Endothelial cell of umbilical vein (primary cell): ENCODE data around the gene GNAT1.

Experiments
- CTCF ChIP-seq, 2 donors: IDR thresholded peaks; 1 replicate in 1 of 2; 2 replicates in 1 of 2; pipeline ENCODE4 v1.5.1; 2011; ENCODE audit warnings: low read length in 2 of 2, mild to moderate bottlenecking in 2 of 2, moderate library complexity in 2 of 2, control low read depth in 1 of 2, inconsistent platforms in 1 of 2, low read depth in 1 of 2; ENCODE audit not compliant: insufficient read depth in 1 of 2; ENCODE audit errors: extremely low read depth in 1 of 2
- EZH2 ChIP-seq: IDR thresholded peaks from 2 replicates; pipeline ENCODE4 v1.6.1; 2012; ENCODE audit warnings: borderline replicate concordance, low read depth, mild to moderate bottlenecking, moderate library complexity, low read length, inconsistent platforms; ENCODE audit not compliant: severe bottlenecking
- FOS ChIP-seq: IDR thresholded peaks from 2 replicates; pipeline ENCODE4 v1.6.1; 2011; ENCODE audit warnings: mild to moderate bottlenecking, low read length, moderate library complexity, borderline replicate concordance; ENCODE audit not compliant: insufficient read depth
- GATA2 ChIP-seq: IDR thresholded peaks from 2 replicates; pipeline ENCODE4 v1.7.0; 2011; ENCODE audit warnings: low read depth, mild to moderate bottlenecking, moderate library complexity, mixed read lengths, low read length; ENCODE audit not compliant: insufficient read length, insufficient read depth
- JUN ChIP-seq: IDR thresholded peaks from 2 replicates; pipeline ENCODE4 v1.6.1; 2011; ENCODE audit warnings: borderline replicate concordance, low read depth; ENCODE audit not compliant: insufficient read length, insufficient read depth
- MAX ChIP-seq: IDR thresholded peaks from 2 replicates; pipeline ENCODE4 v1.6.1; 2011; ENCODE audit not compliant: insufficient read depth, insufficient read length
- MYC ChIP-seq: IDR thresholded peaks from one replicate; pipeline ENCODE4 v1.6.1; 2011; ENCODE audit warnings: mild to moderate bottlenecking, low read depth, low read length
- POLR2A ChIP-seq: IDR thresholded peaks from 2 replicates; pipeline ENCODE4 v1.6.1; 2012; ENCODE audit warnings: low read depth, mild to moderate bottlenecking, control low read depth, low read length
- POLR2AphosphoS5 ChIP-seq: IDR thresholded peaks from 2 replicates; pipeline ENCODE4 v1.6.1; 2012; ENCODE audit warnings: low read depth, mild to moderate bottlenecking, control low read depth, low read length, moderate library complexity; ENCODE audit not compliant: insufficient read depth

GRCh38 chr3:50182533-50183099 lies 8.8 kb upstream of the GNAT1 start:
- TF ChIP-seq EZH2 = no peak
- no peak for TF ChIP-seq MYC
- TF ChIP-seq JUN = no peak
- TF ChIP-seq CTCF (IDR thresholded peaks at IDR 0.05; ENCODE audit: extremely low read depth in 1 of 2, insufficient read depth in 1 of 2, low read depth in 1 of 2, low read length in 2 of 2) = no peak
- no peak for TF ChIP-seq POLR2A
- TF ChIP-seq POLR2AphosphoS5 = no peak
- TF ChIP-seq FOS = no peak
- no peak for TF ChIP-seq GATA2
- TF ChIP-seq MAX = no peak
